ENCODE measurements around the gene HES1. TPM values are rescaled to one million over a fixed set of nuclear protein-coding genes. Genes with fewer than 3 reads are reported as not detected.
A peak's percentile ranks its signal among the peaks of the same experiment; 100 is the strongest.
"Not testable (repeated sequence)": the region's sequence is repeated elsewhere in the genome, so short reads cannot be mapped to it uniquely, and the experiment has no call there.

Gene HES1
- total RNA-seq, 8 experiments from 2014 or later, result 12.4 to 83.5 (median 18.1) TPM

DNA sequence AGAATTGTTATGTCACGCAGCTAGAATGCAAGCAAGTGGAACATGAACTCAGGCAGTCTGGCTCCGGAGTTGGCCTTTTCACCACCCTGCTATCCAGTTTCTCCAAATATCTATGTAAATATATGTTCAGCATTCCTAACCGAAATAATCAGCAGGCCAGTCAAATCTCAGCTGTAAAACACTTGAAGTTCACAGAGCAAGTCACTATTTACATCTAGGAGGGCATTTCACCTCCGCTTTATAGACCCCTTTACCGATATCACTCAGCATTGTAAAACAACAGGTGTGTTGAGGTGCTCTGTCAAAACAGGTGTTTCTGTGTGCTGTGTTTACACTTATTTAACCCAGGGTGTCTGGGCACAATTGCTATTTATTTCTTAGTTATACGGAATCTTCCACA lies 12.2 kb upstream of the HES1 start:
- Histone ChIP-seq H3K4me1 (replicated peaks in 1 of 2) (no peaks in the 10 kb centered on the region), H3K27ac (no peak overlapping the region), H3K4me3 (no peak overlapping the region)
- ATAC-seq (replicated peaks in 6 of 8), result peak in 1 of 8 experiments; percentile 33
- in situ Hi-C loops (cut with MboI; ENCODE audit: low pct_unique_long_range_greater_than_20kb in 2 of 9, low sequenced_read_pairs in 9 of 9, unreplicated experiment in 9 of 9), result no loop called here
- 33 to 100% (median 86%) methylated on average over 1 to 5 of the region's 6 CpGs for WGBS, 10 experiments

GRCh38 chr3:194124193-194124592 lies 11.8 kb upstream of the HES1 start:
- peaks cover 0 to 2% of the 10 kb centered on the region in 2 donors for H3K4me1 ChIP-seq (replicated peaks in 1 of 2)
- no peak for ATAC-seq (replicated peaks in 6 of 8)
- 100% methylated on average over 1 to 3 of the region's 4 CpGs; no CpG with 5 or more reads in 8 of the 10 experiments for WGBS, 10 experiments
- no peak overlapping the region for H3K27ac ChIP-seq
- in situ Hi-C loops (cut with MboI; ENCODE audit: low pct_unique_long_range_greater_than_20kb in 2 of 9, low sequenced_read_pairs in 9 of 9, unreplicated experiment in 9 of 9), result no loop called here
- H3K4me3 ChIP-seq, result no peak overlapping the region

- Histone ChIP-seq H3K4me1 (replicated peaks in 1 of 2) (peaks cover 12 to 14% of the 10 kb centered on the region in 2 donors), H3K27ac (no peak overlapping the region), H3K4me3 (no peak overlapping the region)
- 70 to 100% (median 88%) methylated on average over 1 to 4 of the region's 6 CpGs; no CpG with 5 or more reads in 2 of the 10 experiments for WGBS, 10 experiments
- no peak for ATAC-seq (replicated peaks in 6 of 8)
- in situ Hi-C loops (cut with MboI; ENCODE audit: low pct_unique_long_range_greater_than_20kb in 2 of 9, low sequenced_read_pairs in 9 of 9, unreplicated experiment in 9 of 9), result loop anchor here in 4 of 9 experiments (25.0 kb wide), 3 partner anchors 187 to 463 kb away; no protein-coding TSS in a partner anchor
These were observed 10.5 kb upstream of the HES1 start for GRCh38 chr3:194125442-194125841.

DNA sequence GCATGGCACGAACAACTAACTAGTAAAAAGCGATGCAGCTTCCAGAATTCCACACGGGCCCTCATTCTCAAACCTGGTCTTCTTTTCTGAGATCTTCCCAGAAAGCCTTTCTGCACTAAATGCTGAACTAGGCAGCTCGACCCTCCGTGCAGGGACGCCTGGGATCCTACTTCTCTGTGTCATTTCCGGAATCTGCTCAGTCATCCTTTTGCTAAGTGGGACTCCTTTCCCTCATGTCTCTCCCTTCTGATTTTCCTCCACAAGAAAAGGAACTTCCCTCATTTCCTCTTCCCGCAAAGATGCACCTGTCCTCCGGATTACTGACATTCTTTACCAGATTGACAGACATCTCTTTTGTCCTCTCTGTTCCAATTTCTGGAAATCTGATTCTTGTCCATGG lies 9.2 kb upstream of the HES1 start:
- Histone ChIP-seq H3K4me1 (replicated peaks in 1 of 2) (peaks cover 24 to 28% of the 10 kb centered on the region in 2 donors), H3K27ac (no peak overlapping the region), H3K4me3 (no peak overlapping the region)
- no peak for ATAC-seq (replicated peaks in 6 of 8)
- 40 to 100% (median 85%) methylated on average over 1 to 9 of the region's 9 CpGs; no CpG with 5 or more reads in 2 of the 10 experiments for WGBS, 10 experiments
- in situ Hi-C loops (cut with MboI; ENCODE audit: low pct_unique_long_range_greater_than_20kb in 2 of 9, low sequenced_read_pairs in 9 of 9, unreplicated experiment in 9 of 9), result loop anchor here in 4 of 9 experiments (25.0 kb wide), 3 partner anchors 186 to 464 kb away; no protein-coding TSS in a partner anchor

GRCh38 chr3:194128202-194128918 lies 7.6 kb upstream of the HES1 start:
- Histone ChIP-seq H3K4me1 (replicated peaks in 1 of 2) (peaks cover 33 to 43% of the 10 kb centered on the region in 2 donors), H3K27ac (no peak overlapping the region), H3K4me3 (no peak overlapping the region)
- in situ Hi-C loops (cut with MboI; ENCODE audit: low pct_unique_long_range_greater_than_20kb in 2 of 9, low sequenced_read_pairs in 9 of 9, unreplicated experiment in 9 of 9), result loop anchor here in 4 of 9 experiments (25.0 kb wide), 3 partner anchors 184 to 466 kb away; no protein-coding TSS in a partner anchor
- ATAC-seq (replicated peaks in 6 of 8), result no peak
- WGBS, 10 experiments, result 88 to 100% (median 97%) methylated on average over 2 to 7 of the region's 12 CpGs; no CpG with 5 or more reads in 2 of the 10 experiments

- not testable (repeated sequence) for H3K27ac ChIP-seq, H3K4me3 ChIP-seq
- peaks cover 36 to 48% of the 10 kb centered on the region in 2 donors for H3K4me1 ChIP-seq (replicated peaks in 1 of 2)
- WGBS, 10 experiments, result 40 to 100% (median 98%) methylated on average over 1 to 7 of the region's 8 CpGs; no CpG with 5 or more reads in 2 of the 10 experiments
- in situ Hi-C loops (cut with MboI; ENCODE audit: low pct_unique_long_range_greater_than_20kb in 2 of 9, low sequenced_read_pairs in 9 of 9, unreplicated experiment in 9 of 9), result loop anchor here in 4 of 9 experiments (25.0 kb wide), 3 partner anchors 183 to 467 kb away; no protein-coding TSS in a partner anchor
- ATAC-seq (replicated peaks in 6 of 8), result peak in 2 of 8 experiments; percentile 8 to 52
These were observed 7.0 kb upstream of the HES1 start for GRCh38 chr3:194128919-194129295.

- Histone ChIP-seq H3K27ac (peak overlapping the region in 1 of 2 donors; percentile 12), H3K4me1 (replicated peaks in 1 of 2) (peaks cover 36 to 48% of the 10 kb centered on the region in 2 donors), H3K4me3 (no peak overlapping the region)
- peak in 1 of 8 experiments; percentile 3 for ATAC-seq (replicated peaks in 6 of 8)
- in situ Hi-C loops (cut with MboI; ENCODE audit: low pct_unique_long_range_greater_than_20kb in 2 of 9, low sequenced_read_pairs in 9 of 9, unreplicated experiment in 9 of 9), result loop anchor here in 7 of 9 experiments (10.0 to 25.0 kb wide), 4 partner anchors 183 to 467 kb away; no protein-coding TSS in a partner anchor
- 0 to 17% (median 13%) methylated on average over 1 to 4 of the region's 7 CpGs; no CpG with 5 or more reads in 7 of the 10 experiments for WGBS, 10 experiments
These were observed 6.3 kb upstream of the HES1 start for GRCh38 chr3:194129581-194130133.

- WGBS, 10 experiments, result 20 to 100% (median 67%) methylated on average over 1 of the region's 2 CpGs; no CpG with 5 or more reads in 4 of the 10 experiments
- H3K27ac ChIP-seq, result no peak overlapping the region
- in situ Hi-C loops (cut with MboI; ENCODE audit: low pct_unique_long_range_greater_than_20kb in 2 of 9, low sequenced_read_pairs in 9 of 9, unreplicated experiment in 9 of 9), result loop anchor here in 7 of 9 experiments (10.0 to 25.0 kb wide), 4 partner anchors 182 to 468 kb away; no protein-coding TSS in a partner anchor
These were observed 5.8 kb upstream of the HES1 start for GRCh38 chr3:194130188-194130587.

GRCh38 chr3:194130807-194131589 lies 5.0 kb upstream of the HES1 start:
- Histone ChIP-seq H3K4me1 (replicated peaks in 1 of 2) (peaks cover 36 to 48% of the 10 kb centered on the region in 2 donors), H3K27ac (no peak overlapping the region), H3K4me3 (no peak overlapping the region)
- in situ Hi-C loops (cut with MboI; ENCODE audit: low pct_unique_long_range_greater_than_20kb in 2 of 9, low sequenced_read_pairs in 9 of 9, unreplicated experiment in 9 of 9), result loop anchor here in 7 of 9 experiments (10.0 to 25.0 kb wide), 4 partner anchors 181 to 469 kb away; no protein-coding TSS in a partner anchor
- 0 to 100% (median 33%) methylated on average over 1 to 7 of the region's 19 CpGs; no CpG with 5 or more reads in 2 of the 10 experiments for WGBS, 10 experiments
- no peak for ATAC-seq (replicated peaks in 6 of 8)

More at GRCh38 chr3:194130188-194130587, 5.8 kb upstream of the HES1 start:
- H3K4me1 ChIP-seq (replicated peaks in 1 of 2), result peaks cover 36 to 48% of the 10 kb centered on the region in 2 donors
- no peak for ATAC-seq (replicated peaks in 6 of 8)
- H3K4me3 ChIP-seq, result no peak overlapping the region

GRCh38 chr3:194132465-194133286 lies 3.3 kb upstream of the HES1 start:
- in situ Hi-C loops (cut with MboI; ENCODE audit: low pct_unique_long_range_greater_than_20kb in 2 of 9, low sequenced_read_pairs in 9 of 9, unreplicated experiment in 9 of 9), result loop anchor here in 7 of 9 experiments (10.0 to 25.0 kb wide), 4 partner anchors 180 to 470 kb away; no protein-coding TSS in a partner anchor
- H3K4me3 ChIP-seq, result no peak overlapping the region

GRCh38 chr3:194133661-194134230 lies 2.2 kb upstream of the HES1 start:
- H3K27ac ChIP-seq, result peak overlapping the region; percentile 69 to 92
- in situ Hi-C loops (cut with MboI; ENCODE audit: low pct_unique_long_range_greater_than_20kb in 2 of 9, low sequenced_read_pairs in 9 of 9, unreplicated experiment in 9 of 9), result loop anchor here in 7 of 9 experiments (10.0 to 25.0 kb wide), 4 partner anchors 179 to 471 kb away; no protein-coding TSS in a partner anchor
- ATAC-seq (replicated peaks in 6 of 8), result peak in 7 of 8 experiments; percentile 0 to 15 (median 4)
- H3K4me1 ChIP-seq (replicated peaks in 1 of 2), result peaks cover 39 to 48% of the 10 kb centered on the region in 2 donors
- WGBS, 10 experiments, result 0 to 60% (median 17%) methylated on average over 1 to 6 of the region's 41 CpGs; no CpG with 5 or more reads in 3 of the 10 experiments
- peak overlapping the region; percentile 35 to 57 (median 50) for H3K4me3 ChIP-seq

More at GRCh38 chr3:194132465-194133286, 3.3 kb upstream of the HES1 start:
- H3K4me1 ChIP-seq (replicated peaks in 1 of 2), result peaks cover 36 to 48% of the 10 kb centered on the region in 2 donors
- 0 to 85% (median 44%) methylated on average over 1 to 5 of the region's 5 CpGs; no CpG with 5 or more reads in 1 of the 10 experiments for WGBS, 10 experiments
- H3K27ac ChIP-seq, result no peak overlapping the region
- no peak for ATAC-seq (replicated peaks in 6 of 8)

Data from motor neuron (in vitro differentiated cells).